H1 (cell line): ENCODE measurements around the gene EEF1G. TPM values are rescaled to one million over a fixed set of nuclear protein-coding genes. Genes with fewer than 3 reads are reported as not detected.

Experiments used
- CTCF ChIA-PET: fragments of 300-600 bp; sonication (Branson Sonifier 250); formaldehyde crosslinking; loops from one replicate; lab custom pipeline; 2021; ENCODE audit not compliant: partially characterized antibody; lab: Charles Lee
- POLR2A ChIA-PET: fragments of 300-600 bp; sonication (Branson Sonifier 250); formaldehyde crosslinking; loops from one replicate; lab custom pipeline; 2021; ENCODE audit warnings: inconsistent platforms; ENCODE audit not compliant: partially characterized antibody; lab: Charles Lee
- DNase-seq, 2 experiments: peaks; one replicate each; pipeline versions ENCODE4 v3.0.0 to v3.0.0-alpha.2; 2010 to 2022; ENCODE audit warnings: low spot score in 2 of 2, low read depth in 1 of 2, mixed read lengths in 1 of 2
- FAIRE-seq: peaks from 2 replicates; lab custom pipeline; 2011; peaks lifted over from hg19 to GRCh38; lab: Jason Lieb, UNC
- H2AFZ ChIP-seq: 2 replicates; pipeline ENCODE4 v1.8.1; 2012; ENCODE audit warnings: low read length, inconsistent platforms
- H2AK5ac ChIP-seq: 2 replicates; pipeline ENCODE4 v1.6.1; 2013; ENCODE audit warnings: low read depth, low read length
- H2BK120ac ChIP-seq: replicated peaks from 2 replicates; pipeline ENCODE3; 2013; ENCODE audit warnings: low read depth, low read length, inconsistent platforms
- H2BK12ac ChIP-seq: 2 replicates; pipeline ENCODE4 v1.6.1; 2013; ENCODE audit warnings: low read depth, low read length
- H2BK15ac ChIP-seq: 2 replicates; pipeline ENCODE4 v1.6.1; 2013; ENCODE audit warnings: low read length
- H2BK20ac ChIP-seq: 2 replicates; pipeline ENCODE4 v1.6.1; 2013; ENCODE audit warnings: low read length
- H2BK5ac ChIP-seq: 2 replicates; pipeline ENCODE4 v1.6.1; 2013; ENCODE audit warnings: low read depth, low read length
- H3K14ac ChIP-seq: 2 replicates; pipeline ENCODE4 v1.6.1; 2013; ENCODE audit warnings: inconsistent platforms; ENCODE audit not compliant: insufficient read length
- H3K18ac ChIP-seq: 2 replicates; pipeline ENCODE4 v1.6.1; 2013; ENCODE audit warnings: low read length; ENCODE audit errors: extremely low read depth
- H3K23ac ChIP-seq: 2 replicates; pipeline ENCODE4 v1.6.1; 2013; ENCODE audit warnings: inconsistent platforms; ENCODE audit not compliant: insufficient read length
- H3K23me2 ChIP-seq: 2 replicates; pipeline ENCODE4 v1.6.1; 2013; ENCODE audit warnings: low read depth, low read length
- H3K27ac ChIP-seq: 2 replicates; pipeline ENCODE4 v1.6.1; 2011; ENCODE audit warnings: low read depth, low read length, inconsistent platforms
- H3K27me3 ChIP-seq, 4 experiments: replicated peaks in 1 of 4; 1 replicate in 1 of 4; 2 replicates in 3 of 4; pipeline versions ENCODE4 v1.6.1 to v1.8.1; 2011 to 2013; ENCODE audit warnings: low read length in 3 of 4, mild to moderate bottlenecking in 3 of 4, inconsistent platforms in 2 of 4, mixed read lengths in 2 of 4, moderate library complexity in 1 of 4; ENCODE audit not compliant: control insufficient read depth in 3 of 4, insufficient read depth in 3 of 4; ENCODE audit errors: extremely low read depth in 1 of 4
- H3K36me3 ChIP-seq, 4 experiments: 2 replicates each; pipeline versions ENCODE4 v1.6.1 to v1.8.1; 2011 to 2013; ENCODE audit warnings: mild to moderate bottlenecking in 4 of 4, low read length in 3 of 4, moderate library complexity in 2 of 4, control low read depth in 1 of 4, inconsistent platforms in 1 of 4; ENCODE audit not compliant: insufficient read depth in 4 of 4, control insufficient read depth in 2 of 4
- H3K4ac ChIP-seq: replicated peaks from 2 replicates; pipeline ENCODE3; 2013; ENCODE audit warnings: low read length, low read depth, mixed read lengths, inconsistent platforms; ENCODE audit not compliant: insufficient read length
- H3K4me1 ChIP-seq, 4 experiments: replicated peaks in 1 of 4; 1 replicate in 1 of 4; 2 replicates in 3 of 4; pipeline versions ENCODE4 v1.6.1 to v1.8.1; 2011 to 2013; ENCODE audit warnings: low read length in 3 of 4, inconsistent platforms in 2 of 4, mixed read lengths in 1 of 4; ENCODE audit not compliant: insufficient read depth in 4 of 4, control insufficient read depth in 3 of 4
- H3K4me2 ChIP-seq, 2 experiments: 2 replicates each; pipeline versions ENCODE4 v1.6.1 to v1.8.1; 2011 to 2013; ENCODE audit warnings: low read depth in 2 of 2, low read length in 2 of 2, control low read depth in 1 of 2, inconsistent platforms in 1 of 2, mild to moderate bottlenecking in 1 of 2; ENCODE audit not compliant: insufficient read depth in 1 of 2
- H3K4me3 ChIP-seq, 4 experiments: fragments of 200-600, 300-600 bp in 1 of 4; sonication (generic), shearing (Covaris generic), sonication (Bioruptor Twin) in 1 of 4; 2 replicates each; pipeline versions ENCODE4 v1.5.1 to v1.8.1; 2011 to 2016; ENCODE audit warnings: low read length in 4 of 4, low read depth in 3 of 4, control low read depth in 2 of 4, inconsistent platforms in 2 of 4, mild to moderate bottlenecking in 2 of 4, mixed read lengths in 1 of 4, moderate library complexity in 1 of 4; ENCODE audit not compliant: insufficient read depth in 2 of 4; ENCODE audit errors: extremely low read depth in 1 of 4
- H3K56ac ChIP-seq: replicated peaks from 2 replicates; pipeline ENCODE3; 2013; ENCODE audit warnings: low read depth, mild to moderate bottlenecking, mixed read lengths, low read length, inconsistent platforms; ENCODE audit not compliant: insufficient read length
- H3K79me1 ChIP-seq: 2 replicates; pipeline ENCODE4 v1.6.1; 2013; ENCODE audit warnings: low read depth, low read length, control low read depth
- H3K79me2 ChIP-seq, 2 experiments: 2 replicates each; pipeline versions ENCODE4 v1.6.1 to v1.8.1; 2012 to 2013; ENCODE audit warnings: low read length in 2 of 2, mild to moderate bottlenecking in 2 of 2, inconsistent platforms in 1 of 2; ENCODE audit not compliant: insufficient read depth in 2 of 2, control insufficient read depth in 1 of 2
- H3K9ac ChIP-seq, 4 experiments: replicated peaks in 1 of 4; 1 replicate in 1 of 4; 2 replicates in 3 of 4; pipeline versions ENCODE4 v1.6.1 to v1.8.1; 2011 to 2013; ENCODE audit warnings: low read depth in 3 of 4, low read length in 3 of 4, control low read depth in 2 of 4, mild to moderate bottlenecking in 2 of 4, moderate library complexity in 2 of 4, inconsistent platforms in 1 of 4; ENCODE audit errors: extremely low read depth in 1 of 4
- H3K9me3 ChIP-seq, 2 experiments: 2 replicates each; pipeline versions ENCODE4 v1.6.1 to v1.8.1; 2012 to 2013; ENCODE audit warnings: mild to moderate bottlenecking in 2 of 2, moderate library complexity in 2 of 2, control low read depth in 1 of 2, inconsistent platforms in 1 of 2, low read depth in 1 of 2, low read length in 1 of 2, mixed read lengths in 1 of 2; ENCODE audit not compliant: insufficient read depth in 2 of 2
- H4K20me1 ChIP-seq, 2 experiments: replicated peaks in 1 of 2; 2 replicates each; pipeline versions ENCODE3 to v1.8.1; 2011 to 2013; ENCODE audit warnings: inconsistent platforms in 2 of 2, low read length in 2 of 2, mild to moderate bottlenecking in 1 of 2; ENCODE audit not compliant: insufficient read depth in 2 of 2, control insufficient read depth in 1 of 2
- H4K5ac ChIP-seq: 2 replicates; pipeline ENCODE4 v1.6.1; 2013; ENCODE audit warnings: low read length, low read depth, mixed read lengths, inconsistent platforms; ENCODE audit not compliant: insufficient read length
- H4K8ac ChIP-seq: 2 replicates; pipeline ENCODE4 v1.8.0; 2013; ENCODE audit warnings: mild to moderate bottlenecking, moderate library complexity, low read length, inconsistent platforms; ENCODE audit not compliant: insufficient read depth; ENCODE audit errors: extremely low read depth
- H4K91ac ChIP-seq: replicated peaks from 2 replicates; pipeline ENCODE3; 2013; ENCODE audit warnings: low read length, mixed read lengths, inconsistent platforms; ENCODE audit not compliant: insufficient read length
- ATF2 ChIP-seq: IDR thresholded peaks from 2 replicates; pipeline ENCODE4 v1.6.1; 2012; ENCODE audit warnings: low read length, inconsistent platforms
- BACH1 ChIP-seq: IDR thresholded peaks from 2 replicates; pipeline ENCODE4 v1.6.1; 2012; ENCODE audit warnings: low read length, improper control_type of control experiment
- KDM5A ChIP-seq: fragments of 200-600 bp; IDR thresholded peaks from 2 replicates; pipeline ENCODE4 v1.7.1; 2012; ENCODE audit warnings: mild to moderate bottlenecking, low read length, inconsistent platforms, mixed read lengths
- POLR2A ChIP-seq, 2 experiments: IDR thresholded peaks; 1 replicate in 1 of 2; 2 replicates in 1 of 2; pipeline ENCODE4 v1.6.1; 2011; ENCODE audit warnings: low read depth in 2 of 2, low read length in 2 of 2, mild to moderate bottlenecking in 2 of 2; ENCODE audit errors: control extremely low read depth in 1 of 2
- RFX5 ChIP-seq: IDR thresholded peaks from 2 replicates; pipeline ENCODE4 v1.6.1; 2011; ENCODE audit warnings: low read depth, low read length, improper control_type of control experiment, borderline replicate concordance
- TAF1 ChIP-seq: IDR thresholded peaks from 2 replicates; pipeline ENCODE4 v1.6.1; 2011; ENCODE audit warnings: mild to moderate bottlenecking, low read depth, low read length
- WGBS, 2 experiments: shearing (Covaris generic) in 1 of 2; methylation state at CpG; one replicate each; pipeline versions ENCODE4 v1.1.6 to v1.1.7; 2013 to 2015; ENCODE audit warnings: low lambda C conversion rate in 2 of 2, mixed read lengths in 2 of 2, inconsistent platforms in 1 of 2, low coverage in 1 of 2, missing lambda C conversion rate in 1 of 2; ENCODE audit not compliant: insufficient replicate concordance in 2 of 2, insufficient coverage in 1 of 2, insufficient read length in 1 of 2; ENCODE audit errors: extremely low coverage in 1 of 2, missing lambda C conversion rate in 1 of 2; 5-methylcytosine and 5-hydroxymethylcytosine counted together
- long read RNA-seq, 2 experiments: library from RNA in 1 of 2; library from capped mRNA in 1 of 2; stranded (forward); transcript quantifications; one replicate each; pipeline ENCODE4 v2.0.0, GENCODE V29; 2021; ENCODE audit warnings: inconsistent platforms in 1 of 2
- polyA minus RNA-seq, 3 experiments: library from RNA; depleted of rRNA, polyadenylated mRNA; stranded (reverse); fragments of >200 nt; gene quantifications; 1 replicate in 2 of 3; 2 replicates in 1 of 3; pipeline ENCODE4 v1.2.3, GENCODE V29; 2011
- polyA plus RNA-seq, 7 experiments: library from polyadenylated mRNA; depleted of rRNA in 3 of 7; stranded (reverse) in 5 of 7; unstranded in 2 of 7; fragments of >200 nt in 5 of 7; fragments of 200-250 nt in 2 of 7; gene quantifications; 1 replicate in 5 of 7; 2 replicates in 1 of 7; 4 replicates in 1 of 7; pipeline versions ENCODE4 v1.2.1 to v1.2.3, GENCODE V29; 2011 to 2013; ENCODE audit warnings: missing spikeins in 2 of 7, mixed read lengths in 2 of 7
- total RNA-seq: library from RNA; stranded (reverse); fragmentation: NEBNext Ultra II Directional; extraction: Animal tissue kit (Norgen Biotek cat#: 25700); gene quantifications from 2 replicates; pipeline ENCODE4 v1.2.1, GENCODE V29; 2021

Gene EEF1G
- 1,622 and 1,627 TPM in 2 replicates for total RNA-seq
- polyA plus RNA-seq (2011; rRNA removed): 1,996 and 2,000 TPM in 2 replicates
- polyA plus RNA-seq (2011; cell fraction: cytosol; rRNA removed): 2,637 TPM
- 1,888 TPM for polyA plus RNA-seq (2011; cell fraction: nucleus; rRNA removed)
- 1,872 to 2,382 TPM (median 2,305 TPM) in 4 replicates for polyA plus RNA-seq (2012, experiment 1 of 2)
- polyA plus RNA-seq (2012, experiment 2 of 2): 2,227 TPM
- 1,219 TPM for polyA plus RNA-seq (2013, experiment 1 of 2)
- 1,170 TPM for polyA plus RNA-seq (2013, experiment 2 of 2)
- 1,372 and 1,843 TPM in 2 replicates for polyA minus RNA-seq (2011; rRNA and poly(A)+ RNA removed)
- polyA minus RNA-seq (2011; cell fraction: cytosol; rRNA and poly(A)+ RNA removed): 1,032 TPM
- 466 TPM for polyA minus RNA-seq (2011; cell fraction: nucleus; rRNA and poly(A)+ RNA removed)
- long read RNA-seq, experiment 1, transcript EEF1G-203 (9 exons, 2,496 nt): minor isoform, 362 of 974 reads
- long read RNA-seq, experiment 1, transcript EEF1G-201 (10 exons, 1,523 nt): major isoform, 519 of 974 reads
- long read RNA-seq, experiment 1, partial matches to known transcripts: 62 of 974 reads
- long read RNA-seq, experiment 1, other reads (novel, unspliced or antisense): 31 of 974 reads
- long read RNA-seq, experiment 2, transcript EEF1G-203 (9 exons, 2,496 nt): minor isoform, 15 of 3,652 reads
- long read RNA-seq, experiment 2, transcript EEF1G-201 (10 exons, 1,523 nt): major isoform, 3,567 of 3,652 reads
- long read RNA-seq, experiment 2, partial matches to known transcripts: 31 of 3,652 reads
- long read RNA-seq, experiment 2, other reads (novel, unspliced or antisense): 39 of 3,652 reads

- 0% methylated on average over 44 of the region's 46 CpGs; no CpG with 5 or more reads in 1 of the 2 experiments for WGBS, 2 experiments
- H3K27me3 ChIP-seq: no peaks in the 10 kb centered on the region
- H3K14ac ChIP-seq: no peak within 1 kb of the TSS
- 0 out of 2 replicates have a peak, but pooled peaks cover 4% of the 10 kb centered on the region for H3K79me1 ChIP-seq
- H3K79me2 ChIP-seq: peaks cover 0 to 45% of the 10 kb centered on the region in 2 experiments
- peaks cover 13% of the 10 kb centered on the region for H3K23me2 ChIP-seq
- H3K36me3 ChIP-seq: peaks cover 29 to 53% (median 44%) of the 10 kb centered on the region in 4 experiments
- H4K20me1 ChIP-seq: peaks cover 0 to 18% of the 10 kb centered on the region in 2 experiments
- peak within 1 kb of the TSS; percentile 62 for H2BK5ac ChIP-seq
- H2BK120ac ChIP-seq: peak within 1 kb of the TSS; percentile 50
- peaks cover 0 to 11% (median 7%) of the 10 kb centered on the region in 4 experiments; a peak in 4 of 7 replicates for H3K4me1 ChIP-seq
- H2BK15ac ChIP-seq: no peak within 1 kb of the TSS
- H3K27ac ChIP-seq: peak within 1 kb of the TSS; percentile 75
- peak within 1 kb of the TSS; percentile 90 to 100 (median 91) for H3K4me3 ChIP-seq
- DNase-seq (peak; percentile 96 to 99), FAIRE-seq (peak; percentile 63)
- peak within 1 kb of the TSS; percentile 81 to 95 (median 94) for H3K9ac ChIP-seq
- ChIA-PET POLR2A (interaction anchor here (0.6 to 20.7 kb wide), 46 partner anchors 9 to 997 kb away, joined by 3 to 336 read pairs (median 4); partner anchors contain the start of genes BSCL2, C11orf98, CSKMT and GANAB), CTCF (interaction anchor here (0.9 to 1.9 kb wide), 9 partner anchors 13 to 191 kb away, joined by 3 to 11 read pairs (median 4); partner anchors contain the start of genes EML3 and MTA2)
- peak within 1 kb of the TSS; percentile 79 to 85 for H3K4me2 ChIP-seq
- H2BK12ac ChIP-seq: no peak within 1 kb of the TSS; the same call in 1 of the 2 replicates
- no peaks in the 10 kb centered on the region for H3K9me3 ChIP-seq
- H2AFZ ChIP-seq: no peak within 1 kb of the TSS
- H3K23ac ChIP-seq: no peak within 1 kb of the TSS
- peak within 1 kb of the TSS; percentile 43 for H3K56ac ChIP-seq
- H4K8ac ChIP-seq: peak within 1 kb of the TSS; percentile 96
- H4K91ac ChIP-seq: peak within 1 kb of the TSS; percentile 79
- peak within 1 kb of the TSS; percentile 96 for H4K5ac ChIP-seq
- no peak within 1 kb of the TSS for H2BK20ac ChIP-seq
- H3K4ac ChIP-seq: peak within 1 kb of the TSS; percentile 76
- H3K18ac ChIP-seq: peak within 1 kb of the TSS; percentile 85
- no peak within 1 kb of the TSS for H2AK5ac ChIP-seq
- no peak for TF ChIP-seq KDM5A
- TF ChIP-seq RFX5: peak; percentile 19; the same call in 1 of the 2 replicates
- peak; percentile 26; the same call in 1 of the 2 replicates for TF ChIP-seq BACH1
- 0 out of 2 replicates have a peak, but pooled peaks have one; percentile 43 for TF ChIP-seq ATF2
- TF ChIP-seq POLR2A (IDR thresholded peaks at IDR 0.05; ENCODE audit: control extremely low read depth in 1 of 2, low read depth in 2 of 2, low read length in 2 of 2): peak; percentile 64 to 86
- peak; percentile 97 for TF ChIP-seq TAF1
Observed at GRCh38 chr11:62573592-62574362, at the start of gene EEF1G. Gene EEF1G, minus strand, starts transcription at chr11:62573891. Its CDS starts 49 bp downstream, at chr11:62573842.
